ENCODE data around the gene VPS54.

GRCh38 chr2:63993871-63994270 is 25.4 kb downstream of the VPS54 start:
- TF ChIP-seq CTCF (IDR thresholded peaks at IDR 0.05) = no peak
- TF ChIP-seq POLR2AphosphoS5 (IDR thresholded peaks at IDR 0.05; ENCODE audit: insufficient read depth in 1 of 2, low read depth in 1 of 2) = no peak
- no peak for TF ChIP-seq POLR2A (IDR thresholded peaks at IDR 0.05)

Measured in vagina (tissue), 2 donors.